NT2/D1 (cell line): ENCODE measurements around the gene PLXDC2.

Experiments
- YY1 ChIP-seq: IDR thresholded peaks from 2 replicates; pipeline ENCODE4 v1.6.1; 2011; ENCODE audit not compliant: insufficient read length, insufficient read depth
- ZNF274 ChIP-seq: IDR thresholded peaks from 2 replicates; pipeline ENCODE4 v1.6.1; 2011; ENCODE audit warnings: mild to moderate bottlenecking, low read depth, low read length

- TF ChIP-seq YY1: no peak
- no peak for TF ChIP-seq ZNF274
These were observed 421.4 kb downstream of the PLXDC2 start for GRCh38 chr10:20237586-20237985.
